ENCODE data around the gene SIL1. TPM values are rescaled to one million over a fixed set of nuclear protein-coding genes. Genes with fewer than 3 reads are reported as not detected.

SIL1 gene
- total RNA-seq, 3 donors from 2014 or later (not counting 1 experiment from before 2014, with no cell fraction given) = 16.9 to 22.5 (median 22.4) TPM

DNA sequence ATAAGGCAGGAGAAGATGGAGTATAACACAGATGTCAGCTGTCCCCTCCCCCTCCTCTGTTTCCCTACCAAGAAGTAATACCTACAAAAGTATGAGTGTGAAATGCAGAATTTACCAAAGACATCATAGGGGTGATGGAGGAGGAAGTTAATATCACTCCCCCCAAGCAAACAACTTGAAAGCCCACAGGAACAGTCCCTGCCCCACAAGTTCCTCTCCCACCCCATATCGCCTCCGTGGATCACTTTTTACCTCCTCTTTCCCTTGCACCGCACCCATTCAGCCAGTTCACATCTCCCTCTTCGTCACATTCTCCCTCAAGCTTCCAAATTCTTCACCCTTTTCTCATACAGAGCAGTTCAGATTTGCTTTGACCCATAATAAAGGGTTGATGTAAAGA lies 7.0 kb upstream of the SIL1 start:
- Histone ChIP-seq H3K4me1 (ENCODE audit: control insufficient read depth, insufficient read depth, low read length) (no peaks in the 10 kb centered on the region), H3K36me3 (ENCODE audit: control insufficient read depth, insufficient read depth, low read length) (no peaks in the 10 kb centered on the region), H3K9me3 (ENCODE audit: control insufficient read depth, insufficient read depth, low read length) (no peaks in the 10 kb centered on the region), H3K4me3 (ENCODE audit: low read length) (no peak overlapping the region), H3K27me3 (ENCODE audit: control insufficient read depth, insufficient read depth, low read length) (no peaks in the 10 kb centered on the region), H3K27ac (ENCODE audit: low read length) (no peak overlapping the region)
- intact Hi-C loops (cut with micrococcal nuclease) = no loop called here
- Mint-ChIP-seq H3K4me3 (no peak overlapping the region), H3K27me3 (ENCODE audit: low read depth in 2 of 2) (no peaks in the 10 kb centered on the region), H3K36me3 (no peaks in the 10 kb centered on the region), H3K4me1 (no peaks in the 10 kb centered on the region), H3K27ac (no peak overlapping the region), H3K9me3 (no peaks in the 10 kb centered on the region)
- ATAC-seq (no peak), DNase-seq (no peak)
- WGBS (ENCODE audit: insufficient coverage) = 21% methylated on average over 4 of the region's 4 CpGs
- TF ChIP-seq CTCF (IDR thresholded peaks at IDR 0.05) = no peak

GRCh38 chr5:139204196-139204595 lies 6.0 kb upstream of the SIL1 start:
- Histone ChIP-seq H3K27me3 (ENCODE audit: control insufficient read depth, insufficient read depth, low read length) (no peaks in the 10 kb centered on the region), H3K4me1 (ENCODE audit: control insufficient read depth, insufficient read depth, low read length) (no peaks in the 10 kb centered on the region), H3K4me3 (ENCODE audit: low read length) (no peak overlapping the region), H3K36me3 (ENCODE audit: control insufficient read depth, insufficient read depth, low read length) (no peaks in the 10 kb centered on the region), H3K9me3 (ENCODE audit: control insufficient read depth, insufficient read depth, low read length) (no peaks in the 10 kb centered on the region), H3K27ac (ENCODE audit: low read length) (no peak overlapping the region)
- Mint-ChIP-seq H3K4me1 (no peaks in the 10 kb centered on the region), H3K9me3 (no peaks in the 10 kb centered on the region), H3K27me3 (ENCODE audit: low read depth in 2 of 2) (no peaks in the 10 kb centered on the region), H3K27ac (no peak overlapping the region), H3K4me3 (no peak overlapping the region), H3K36me3 (no peaks in the 10 kb centered on the region)
- no peak for ATAC-seq
- intact Hi-C loops (cut with micrococcal nuclease) = no loop called here
- 100% methylated on average over 2 of the region's 2 CpGs for WGBS (ENCODE audit: insufficient coverage)
- TF ChIP-seq CTCF (IDR thresholded peaks at IDR 0.05) = no peak
- no peak for DNase-seq

DNA sequence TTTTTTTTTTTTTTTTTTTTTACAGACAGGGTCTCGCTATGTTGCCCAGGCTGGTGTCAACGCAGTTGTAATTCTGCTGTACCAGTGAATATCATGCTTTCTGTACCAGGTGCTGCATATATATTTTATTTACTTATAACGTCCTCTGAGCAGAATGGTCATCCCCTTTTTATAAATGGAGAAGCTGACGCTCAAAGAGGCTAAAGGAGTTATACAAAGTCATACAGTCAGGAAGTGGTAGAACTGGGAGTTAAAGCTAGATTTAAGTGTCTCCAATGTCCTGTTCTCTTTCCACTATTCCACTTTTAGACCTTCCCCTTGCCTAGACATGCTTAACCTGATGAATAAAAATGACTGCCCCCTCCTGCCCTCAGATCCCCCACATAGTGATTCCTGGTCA lies 1.2 kb upstream of the SIL1 start:
- H3K36me3 Mint-ChIP-seq = no peaks in the 10 kb centered on the region
- peak overlapping the region in 1 of 2 donors; percentile 61 for H3K27ac Mint-ChIP-seq

More for the DNA sequence above, 1.2 kb upstream of the SIL1 start:
- no peaks in the 10 kb centered on the region for H3K9me3 Mint-ChIP-seq
- no peak overlapping the region for H3K4me3 ChIP-seq (ENCODE audit: low read length)
- peak overlapping the region; percentile 53 for H3K4me3 Mint-ChIP-seq
- H3K27me3 ChIP-seq (ENCODE audit: control insufficient read depth, insufficient read depth, low read length) = no peaks in the 10 kb centered on the region
- H3K36me3 ChIP-seq (ENCODE audit: control insufficient read depth, insufficient read depth, low read length) = no peaks in the 10 kb centered on the region
- H3K27me3 Mint-ChIP-seq (ENCODE audit: low read depth in 2 of 2) = no peaks in the 10 kb centered on the region
- ATAC-seq = no peak
- WGBS (ENCODE audit: insufficient coverage) = 95% methylated on average over 2 of the region's 4 CpGs
- peaks cover 18% of the 10 kb centered on the region for H3K4me1 ChIP-seq (ENCODE audit: control insufficient read depth, insufficient read depth, low read length)
- intact Hi-C loops (cut with micrococcal nuclease) = loop anchor here (10.0 kb wide), 1 partner anchor 625 kb away; the partner anchor contains the start of gene HSPA9
- TF ChIP-seq CTCF (IDR thresholded peaks at IDR 0.05) = no peak
- no peak for DNase-seq
- H3K27ac ChIP-seq (ENCODE audit: low read length) = no peak overlapping the region
- H3K4me1 Mint-ChIP-seq = peaks cover 21 to 23% of the 10 kb centered on the region in 2 donors
- H3K9me3 ChIP-seq (ENCODE audit: control insufficient read depth, insufficient read depth, low read length) = no peaks in the 10 kb centered on the region

Measured in natural killer cell (primary cell).